Right forelimb (tissue), 1 donor: ENCODE measurements around the gene UBASH3B.

Experiments
- DNase-seq: peaks from one replicate; pipeline ENCODE4 v3.0.0-alpha.2; 2018

UBASH3B gene

GRCh38 chr11:122647736-122648275 lies 7.7 kb upstream of the UBASH3B start:
- no peak for DNase-seq

- no peak for DNase-seq
These were observed 6.4 kb upstream of the UBASH3B start for GRCh38 chr11:122649116-122649515.

DNA sequence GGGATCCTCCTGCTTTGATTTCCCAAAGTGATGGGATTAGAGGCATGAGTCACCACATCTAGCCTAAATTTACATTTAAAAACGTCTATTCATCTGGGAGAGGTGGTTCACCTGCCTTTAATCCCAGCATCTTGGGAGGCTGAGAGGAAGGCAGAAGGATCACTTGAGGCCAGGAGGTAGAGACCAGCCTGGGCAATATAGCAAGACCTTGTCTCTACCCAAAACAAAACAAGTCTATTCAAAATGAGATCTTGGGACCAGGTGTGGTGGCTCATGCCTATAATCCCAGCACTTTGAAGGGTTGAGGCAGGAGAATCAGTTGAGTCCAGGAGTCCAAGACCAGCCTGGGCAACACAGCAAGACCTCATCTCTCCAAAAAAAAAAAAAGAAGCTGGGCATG lies 4.9 kb upstream of the UBASH3B start:
- DNase-seq: no peak

GRCh38 chr11:122652495-122652894 lies 3.0 kb upstream of the UBASH3B start:
- DNase-seq: no peak

DNA sequence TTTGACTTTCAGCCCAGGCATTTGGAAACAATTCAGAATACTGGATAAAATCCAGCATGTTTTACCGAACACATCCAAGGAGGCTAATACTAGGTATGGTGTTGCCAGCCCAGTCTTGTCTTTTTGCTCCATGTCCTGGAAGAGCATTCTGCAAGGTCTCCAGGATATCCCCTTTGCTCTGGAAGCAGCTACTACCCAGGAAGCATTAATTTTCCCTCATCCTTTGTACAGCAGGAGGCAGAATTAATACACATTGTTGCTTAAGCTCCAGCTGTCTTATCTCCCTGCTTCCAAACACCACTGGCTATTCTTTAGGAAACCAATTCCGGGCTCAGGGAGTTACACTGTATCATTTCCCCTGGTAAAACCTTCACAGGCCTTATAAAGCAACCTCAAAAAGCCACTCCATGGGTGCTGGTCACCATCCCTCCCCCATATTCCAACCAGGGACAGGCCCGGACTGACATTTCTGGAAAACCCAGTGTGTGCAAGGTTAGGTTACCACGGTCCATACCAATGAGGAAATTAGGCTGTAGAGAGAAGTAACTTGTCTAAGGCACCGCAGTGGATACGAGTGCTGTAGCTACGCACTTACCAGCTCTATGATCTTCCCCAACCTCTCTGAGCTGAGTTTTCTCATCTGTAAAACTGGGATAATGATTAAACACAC lies 1.5 kb upstream of the UBASH3B start:
- no peak for DNase-seq

GRCh38 chr11:122656073-122656630 lies 630 bp downstream of the UBASH3B start:
- DNase-seq: peak; percentile 75

DNA sequence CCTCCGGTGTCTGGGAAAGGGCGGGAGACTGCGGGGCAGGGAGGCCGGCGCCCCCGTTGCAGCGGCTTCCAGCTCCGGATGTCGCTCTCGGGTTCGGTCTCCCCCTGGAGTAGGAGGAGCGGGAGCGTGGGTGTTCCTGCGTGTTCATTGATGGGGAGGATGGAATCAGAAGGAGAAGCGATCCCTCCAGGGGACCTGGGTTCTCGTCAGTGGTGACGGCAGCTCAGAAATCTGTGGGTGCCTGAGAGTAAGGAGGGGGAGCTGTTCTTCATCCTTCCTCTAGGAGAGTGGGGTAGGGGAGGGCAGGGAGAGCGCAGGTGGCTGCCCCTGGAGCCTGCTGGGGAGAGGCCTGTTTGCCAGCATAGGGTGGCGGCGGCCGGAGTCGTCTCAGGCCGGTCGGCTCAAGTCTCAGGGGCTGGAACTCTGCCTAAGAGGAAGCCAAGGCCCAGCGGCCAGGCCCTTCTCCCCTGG lies 1.1 kb downstream of the UBASH3B start:
- peak; percentile 58 for DNase-seq

- peak; percentile 41 for DNase-seq
These were observed 4.4 kb downstream of the UBASH3B start for GRCh38 chr11:122659676-122660554.

GRCh38 chr11:122661182-122661945 lies 5.8 kb downstream of the UBASH3B start:
- peak; percentile 4 for DNase-seq

DNA sequence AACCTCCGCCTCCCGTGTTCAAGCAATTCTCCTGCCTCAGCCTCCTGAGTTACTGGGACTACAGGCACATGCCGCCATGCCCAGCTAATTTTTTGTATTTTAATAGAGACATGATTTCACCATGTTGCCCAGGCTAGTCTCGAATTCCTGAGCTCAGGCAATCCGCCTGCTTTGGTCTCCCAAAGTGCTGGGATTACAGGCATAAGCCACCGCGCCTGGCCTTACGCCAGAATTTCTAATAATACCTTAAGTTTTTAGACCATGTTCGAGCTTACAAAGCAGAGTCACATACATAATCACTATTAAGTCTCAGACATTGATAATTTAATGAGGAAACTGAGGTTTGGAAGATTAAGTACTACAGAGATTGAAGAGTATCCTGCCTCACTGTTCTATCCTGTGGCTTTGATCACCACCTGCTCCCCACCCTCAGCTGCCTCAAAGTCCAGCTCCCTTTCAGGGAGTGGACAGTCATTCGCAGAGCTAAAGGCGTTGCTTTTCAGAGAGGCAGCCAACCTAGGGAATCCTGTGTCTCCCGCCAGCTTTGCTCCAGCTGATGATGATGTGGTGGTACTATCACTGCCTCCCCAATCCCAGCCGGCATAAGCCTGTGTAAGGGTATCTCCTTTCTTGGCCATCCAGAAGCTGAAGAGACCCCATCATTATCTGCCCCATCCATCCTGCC lies 7.7 kb downstream of the UBASH3B start:
- DNase-seq: no peak

DNA sequence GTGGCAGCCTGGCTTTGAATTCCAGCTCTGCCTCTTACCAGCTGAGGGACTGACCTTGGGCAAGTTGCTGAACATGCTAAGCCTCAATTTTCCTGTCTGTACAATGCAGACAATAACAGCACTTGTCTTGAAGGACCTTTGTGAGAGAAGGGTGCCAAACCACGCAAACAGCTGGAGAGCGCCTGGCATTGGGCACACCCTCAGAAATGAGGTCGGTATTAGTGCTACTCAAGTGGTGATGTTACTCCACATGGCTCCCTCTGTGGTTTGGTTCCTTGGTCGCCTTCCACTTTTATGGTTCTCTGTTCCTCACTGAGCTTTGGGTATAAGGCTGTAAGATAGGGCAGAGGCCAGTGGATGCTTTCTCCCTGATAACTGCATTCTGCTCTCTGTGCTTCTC lies 8.2 kb downstream of the UBASH3B start:
- DNase-seq: no peak

GRCh38 chr11:122664188-122664587 lies 8.7 kb downstream of the UBASH3B start:
- DNase-seq: no peak

- DNase-seq: peak; percentile 21
These were observed 10.3 kb downstream of the UBASH3B start for GRCh38 chr11:122665861-122666260.

GRCh38 chr11:122666743-122667142 lies 11.2 kb downstream of the UBASH3B start:
- DNase-seq: no peak

- DNase-seq: no peak
These were observed 13.1 kb downstream of the UBASH3B start for GRCh38 chr11:122668562-122669090.

DNA sequence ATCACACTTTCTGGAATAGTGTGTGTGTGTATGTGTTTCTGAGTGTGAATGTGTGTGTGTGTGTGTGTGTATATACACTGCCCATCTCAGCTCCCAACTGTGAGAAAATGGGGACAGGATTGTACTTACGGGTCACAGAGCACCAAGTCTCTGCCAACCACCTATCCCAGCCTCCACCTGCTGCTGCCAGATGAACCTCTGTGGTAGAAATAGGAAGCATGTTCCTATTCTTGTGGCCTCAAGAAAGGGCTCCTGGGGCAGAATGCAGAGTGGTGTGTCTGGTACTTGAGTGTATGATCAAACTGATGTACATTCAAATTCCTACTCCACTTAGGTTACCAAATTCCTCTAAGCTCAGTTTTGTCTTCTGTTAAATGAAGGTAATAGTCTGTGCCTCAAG lies 14.6 kb downstream of the UBASH3B start:
- DNase-seq: no peak

- DNase-seq: peak; percentile 50
These were observed 15.9 kb downstream of the UBASH3B start for GRCh38 chr11:122671400-122671891.

GRCh38 chr11:122672892-122673291 lies 17.4 kb downstream of the UBASH3B start:
- no peak for DNase-seq

- no peak for DNase-seq
These were observed 18.2 kb downstream of the UBASH3B start for GRCh38 chr11:122673701-122674100.

DNA sequence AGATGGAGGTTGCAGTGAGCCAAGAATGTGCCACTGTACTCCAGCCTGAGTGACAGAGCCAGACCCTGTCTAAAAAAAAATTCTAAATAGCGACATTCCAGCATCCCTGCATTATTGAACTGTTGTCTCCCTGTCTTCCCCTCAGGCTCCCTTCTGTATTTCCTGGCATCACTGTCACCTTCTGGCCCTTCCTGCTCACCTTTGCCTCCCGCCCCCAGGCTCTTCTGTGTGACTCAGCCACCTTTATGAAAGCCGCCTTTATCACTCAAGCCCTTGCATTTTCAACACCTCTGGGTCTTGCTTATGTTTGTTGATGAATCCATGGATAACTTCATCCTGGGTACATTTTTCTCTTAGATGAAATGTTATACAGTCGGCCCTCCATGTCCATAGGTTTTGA lies 21.1 kb downstream of the UBASH3B start:
- no peak for DNase-seq

- DNase-seq: no peak
These were observed 21.7 kb downstream of the UBASH3B start for GRCh38 chr11:122677256-122677655.

- DNase-seq: no peak
These were observed 22.9 kb downstream of the UBASH3B start for GRCh38 chr11:122678406-122678805.
